HEK293T (cell line): Measurements from ENCODE around the gene PCDH9.

ENCODE experiments used
- BHLHE40 ChIP-seq: fragments of 450-650 bp; IDR thresholded peaks from 2 replicates; pipeline ENCODE4 v1.6.1; 2016; ENCODE audit warnings: mild to moderate bottlenecking, moderate library complexity, borderline replicate concordance
- ELF4 ChIP-seq: fragments of 450-650 bp; IDR thresholded peaks from 2 replicates; pipeline ENCODE4 v1.6.1; 2017; ENCODE audit warnings: antibody characterized with exemption
- FOXK2 ChIP-seq: fragments of 450-650 bp; IDR thresholded peaks from 2 replicates; pipeline ENCODE4 v1.6.1; 2016; ENCODE audit warnings: mild to moderate bottlenecking
- FOXM1 ChIP-seq: fragments of 450-650 bp; IDR thresholded peaks from 2 replicates; pipeline ENCODE4 v1.6.1; 2017; ENCODE audit warnings: mild to moderate bottlenecking, borderline replicate concordance
- HDGF ChIP-seq: fragments of 450-650 bp; IDR thresholded peaks from 2 replicates; pipeline ENCODE4 v1.6.1; 2017; ENCODE audit warnings: antibody characterized with exemption, borderline replicate concordance
- SP1 ChIP-seq: fragments of 450-650 bp; IDR thresholded peaks from 2 replicates; pipeline ENCODE4 v1.6.1; 2017
- SUZ12 ChIP-seq: fragments of 450-650 bp; IDR thresholded peaks from 2 replicates; pipeline ENCODE4 v1.6.1; 2016; ENCODE audit warnings: mild to moderate bottlenecking
- TARDBP ChIP-seq: fragments of 450-650 bp; IDR thresholded peaks from 2 replicates; pipeline ENCODE4 v1.6.1; 2016
- ZNF384 ChIP-seq: fragments of 450-650 bp; IDR thresholded peaks from 2 replicates; pipeline ENCODE4 v1.6.1; 2016

DNA sequence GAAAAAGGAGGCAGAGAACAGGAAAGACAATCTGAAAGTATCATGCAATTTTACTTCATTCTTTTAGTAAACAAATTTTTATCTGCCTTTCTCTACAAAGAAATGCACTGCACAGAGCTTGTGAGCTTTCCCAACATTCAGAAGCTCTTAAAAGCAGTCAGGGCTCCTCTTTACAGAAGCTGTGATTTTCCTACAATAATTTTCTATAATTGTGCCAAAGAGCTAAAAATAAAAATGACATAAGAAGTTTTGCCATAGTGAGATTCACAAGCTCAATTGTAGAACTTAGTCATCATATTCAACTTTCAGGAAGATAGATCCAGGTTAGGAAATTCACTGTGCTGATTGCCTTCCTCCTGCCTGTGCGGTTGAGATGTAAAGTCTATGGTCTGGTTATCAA is 341.4 kb downstream of the PCDH9 start:
- TF ChIP-seq BHLHE40 (no peak), SP1 (no peak), ELF4 (no peak), FOXK2 (no peak), HDGF (no peak), SUZ12 (no peak), FOXM1 (no peak), ZNF384 (no peak), TARDBP (no peak)
